GM21723 (cell line): ENCODE results near the gene DYNLT1.
A peak's percentile ranks its signal among the peaks of the same experiment; 100 is the strongest.
"Not testable (repeated sequence)": the region's sequence is repeated elsewhere in the genome, so short reads cannot be mapped to it uniquely, and the experiment has no call there.

ENCODE experiments used
- ATAC-seq: cut with Tn5 transposase; IDR thresholded peaks from one replicate; pipeline ENCODE4 v1.9.1; 2021; ENCODE audit warnings: mild to moderate bottlenecking, moderate library complexity; ENCODE audit not compliant: unreplicated experiment

Gene DYNLT1

DNA sequence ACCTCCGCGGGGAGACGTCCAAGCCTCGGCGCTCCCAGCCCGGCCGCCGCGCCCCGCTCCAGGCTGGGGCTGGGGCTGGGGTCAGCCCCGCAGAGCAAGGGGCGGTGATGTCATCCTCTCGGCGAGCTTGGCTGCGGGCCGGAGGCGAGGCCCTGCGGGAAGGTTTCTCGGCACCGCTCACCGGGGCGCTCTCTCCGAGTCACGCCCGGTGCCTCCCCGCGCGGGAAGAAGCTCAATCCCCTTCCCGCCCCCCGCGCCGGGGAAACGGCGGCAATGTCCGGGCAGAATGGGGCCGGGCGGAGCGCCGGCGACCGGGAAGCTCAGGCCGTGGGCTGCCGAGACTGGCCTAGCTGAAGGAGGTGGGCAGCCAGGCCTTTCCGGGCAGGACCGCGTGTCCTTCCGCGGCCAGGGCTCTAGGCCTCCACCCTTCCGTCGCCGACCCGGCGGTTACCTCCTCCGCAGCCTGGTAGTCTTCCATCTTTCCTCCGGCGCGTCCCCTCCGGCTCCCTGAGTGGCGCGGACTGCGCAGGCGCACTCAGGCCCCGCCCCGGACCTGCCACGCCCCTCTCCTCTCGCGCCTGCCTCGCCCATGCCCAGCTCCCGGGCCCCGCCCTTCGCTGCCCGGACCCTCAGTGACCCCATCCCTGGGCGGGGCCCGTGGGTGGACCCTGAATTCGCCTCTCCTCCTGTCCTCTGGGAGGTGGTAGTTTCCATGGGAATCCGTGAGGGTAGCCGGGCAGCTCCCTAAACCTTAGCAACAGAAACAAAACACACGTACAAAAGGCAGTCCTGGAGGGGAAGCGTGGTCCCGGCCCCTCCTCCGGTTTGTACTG, at the start of gene DYNLT1:
Gene DYNLT1 (minus strand): TSS at position 513 of the 833 bp plus-strand sequence. CDS start 35 bp downstream, at position 478.
- ATAC-seq = peak; percentile 62

DNA sequence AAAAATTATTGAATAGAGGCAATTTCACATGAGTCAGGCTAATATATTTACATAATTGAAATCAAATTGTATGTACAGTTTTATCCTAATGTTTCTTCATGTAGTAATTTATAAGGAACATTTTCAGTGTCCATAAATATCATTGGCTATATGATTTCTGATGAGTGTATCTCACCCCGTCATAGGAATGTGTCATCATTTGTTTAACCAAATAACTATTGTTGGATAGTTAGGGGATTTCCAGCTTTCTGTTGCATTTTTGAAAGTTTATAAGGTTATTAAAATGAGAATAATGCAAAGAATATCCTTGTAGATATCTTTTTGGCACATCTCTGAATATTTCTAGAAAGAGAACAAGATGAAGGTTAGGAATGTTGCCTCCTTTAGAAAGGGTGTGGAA, 44.3 kb upstream of the DYNLT1 start:
- ATAC-seq = no peak

- no peak for ATAC-seq
Observed at GRCh38 chr6:158687506-158687905, 43.0 kb upstream of the DYNLT1 start.

DNA sequence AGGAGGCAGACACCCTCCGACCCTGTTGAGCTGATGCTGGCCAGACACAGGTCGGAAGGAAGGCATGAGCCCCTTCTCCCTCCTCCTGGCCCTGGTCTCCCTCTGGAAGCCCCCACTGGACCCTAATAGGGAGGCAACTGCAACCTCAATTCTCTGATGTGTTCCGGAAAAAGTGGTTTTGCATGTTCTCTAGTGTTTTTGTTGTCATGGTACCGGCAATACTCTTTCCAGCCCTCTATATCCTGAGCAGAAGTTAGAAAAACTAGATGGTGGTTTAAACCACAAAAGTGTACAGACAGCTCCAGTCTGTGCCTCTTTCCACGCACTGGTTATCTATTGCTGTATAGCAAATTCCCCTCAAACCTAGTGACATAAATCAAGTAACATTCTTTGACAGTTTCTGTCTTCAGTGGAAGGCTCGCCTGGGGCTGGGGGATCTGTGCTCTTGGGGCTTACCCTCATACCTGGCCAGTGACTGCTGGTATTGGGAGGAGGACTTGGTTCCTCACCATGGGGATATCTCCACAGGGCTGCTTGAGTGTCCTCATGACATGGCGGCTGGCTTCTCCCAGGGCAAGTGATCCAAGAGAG, 42.3 kb upstream of the DYNLT1 start:
- ATAC-seq = peak; percentile 81

- ATAC-seq = no peak
Observed at GRCh38 chr6:158686311-158686710, 41.8 kb upstream of the DYNLT1 start.

- ATAC-seq = no peak
Observed at GRCh38 chr6:158684745-158685324, 40.3 kb upstream of the DYNLT1 start.

- no peak for ATAC-seq
Observed at GRCh38 chr6:158684311-158684710, 39.8 kb upstream of the DYNLT1 start.

DNA sequence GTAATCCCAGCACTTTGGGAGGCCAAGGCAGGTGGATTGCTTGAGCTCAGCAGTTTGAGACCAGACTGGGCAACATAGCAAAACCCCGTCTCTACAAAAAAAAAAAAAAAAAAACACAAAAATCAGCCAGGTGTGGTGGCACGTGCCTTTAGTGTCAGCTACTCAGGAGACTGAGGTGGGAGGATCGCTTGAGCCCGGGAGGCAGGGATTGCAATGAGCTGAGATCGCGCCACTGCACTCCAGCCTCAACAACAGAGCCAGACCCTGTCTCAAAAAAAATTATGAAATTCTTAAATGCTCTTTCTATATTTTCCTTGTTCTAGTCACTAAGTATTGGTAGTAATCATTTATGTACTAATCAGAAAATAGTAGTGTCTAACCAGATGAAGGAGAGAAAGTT, 35.9 kb upstream of the DYNLT1 start:
- ATAC-seq = no peak

DNA sequence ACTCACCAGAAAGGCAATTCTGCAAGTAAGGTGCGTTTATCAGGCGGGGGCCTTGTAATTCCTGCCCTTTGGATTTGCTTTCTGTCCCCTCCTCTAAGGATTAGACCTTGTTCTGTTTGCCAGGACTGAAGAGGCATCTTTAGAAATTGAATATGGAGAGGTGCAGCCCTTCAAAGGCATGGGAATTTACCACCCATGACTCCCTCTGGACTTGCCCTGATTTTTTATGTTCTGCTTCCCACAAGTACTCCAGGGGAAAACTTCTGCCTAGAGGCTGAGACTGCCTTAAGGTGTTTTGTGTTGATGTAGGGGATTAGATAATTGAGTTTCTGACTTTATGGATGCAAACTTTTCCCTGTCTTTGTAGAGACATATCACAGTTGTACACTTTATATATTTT, 35.5 kb upstream of the DYNLT1 start:
- no peak for ATAC-seq

- no peak for ATAC-seq
Observed at GRCh38 chr6:158677906-158678578, 33.5 kb upstream of the DYNLT1 start.

GRCh38 chr6:158677094-158677493, 32.6 kb upstream of the DYNLT1 start:
- not testable (repeated sequence) for ATAC-seq

DNA sequence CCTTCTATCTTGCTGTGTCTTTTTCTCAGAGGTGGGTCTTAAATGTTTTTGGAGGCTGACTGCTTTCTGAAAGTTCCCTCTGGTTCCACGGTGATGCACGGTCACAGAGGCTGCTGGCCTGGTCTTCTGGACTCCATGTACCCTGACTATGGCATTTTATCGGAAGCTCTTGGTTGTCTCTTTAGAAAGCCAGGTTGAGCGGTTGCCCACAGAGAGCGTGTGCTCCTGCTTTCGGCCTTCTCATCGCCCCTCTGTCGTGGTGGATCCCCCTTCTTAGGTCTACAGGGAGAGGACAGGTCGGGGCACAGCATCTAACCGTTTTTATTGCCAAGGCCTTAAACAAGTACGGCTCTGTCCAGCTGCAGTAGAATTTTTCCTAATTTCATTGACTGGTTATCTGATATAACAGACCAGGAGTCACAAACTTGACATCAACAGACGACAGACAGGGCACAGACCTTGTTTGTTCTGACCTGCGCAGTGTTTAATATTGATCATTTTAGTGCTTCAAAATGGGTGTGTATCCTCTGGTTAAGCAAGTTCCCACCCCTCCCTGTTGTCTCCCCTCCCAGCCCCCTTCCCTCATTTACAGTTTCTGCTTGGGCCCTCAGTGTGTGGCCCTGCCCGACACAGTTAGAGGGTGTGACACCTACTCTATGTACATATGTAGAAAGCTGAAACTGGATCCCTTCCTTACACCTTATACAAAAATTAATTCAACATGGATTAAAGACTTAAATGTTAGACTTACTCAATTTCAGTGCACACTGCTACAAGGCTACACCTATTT, 30.0 kb upstream of the DYNLT1 start:
- no peak for ATAC-seq

DNA sequence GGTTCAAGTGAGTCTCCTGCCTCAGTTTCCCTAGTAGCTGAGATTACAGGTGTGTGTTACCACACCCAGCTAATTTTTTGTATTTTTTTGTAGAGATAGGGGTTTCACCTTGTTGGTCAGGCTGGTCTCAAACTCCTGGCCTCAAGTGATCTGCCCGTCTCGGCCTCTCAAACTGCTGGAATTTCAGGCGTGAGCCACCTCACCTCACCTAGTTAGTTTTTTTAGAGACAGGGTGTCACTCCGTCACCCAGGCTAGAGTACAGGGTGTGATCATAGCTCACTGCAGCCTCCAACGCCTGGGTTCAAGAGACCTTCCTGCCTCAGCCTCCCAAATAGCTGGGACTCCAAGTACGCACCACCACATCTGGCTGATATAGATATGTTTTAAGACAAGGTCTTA, 28.2 kb upstream of the DYNLT1 start:
- ATAC-seq = no peak

DNA sequence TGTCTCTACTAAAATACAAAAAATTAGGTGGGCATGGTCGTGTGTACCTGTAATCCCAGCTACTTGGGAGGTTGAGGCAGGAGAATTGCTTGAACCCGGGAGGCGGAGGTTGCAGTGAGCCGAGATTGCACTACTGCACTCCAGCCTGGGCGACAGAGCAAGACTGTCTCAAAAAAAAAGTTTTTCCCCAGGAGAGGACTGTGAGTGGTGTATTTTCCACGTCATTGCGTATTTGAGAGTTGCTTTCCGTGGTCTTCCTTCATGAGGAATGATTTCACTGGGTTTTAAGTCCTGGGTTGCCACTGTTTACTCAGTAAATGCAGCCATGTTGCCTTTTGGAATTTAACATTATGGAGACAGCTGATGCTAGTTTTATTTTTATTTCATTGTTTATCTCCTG, 27.6 kb upstream of the DYNLT1 start:
- ATAC-seq = not testable (repeated sequence)

DNA sequence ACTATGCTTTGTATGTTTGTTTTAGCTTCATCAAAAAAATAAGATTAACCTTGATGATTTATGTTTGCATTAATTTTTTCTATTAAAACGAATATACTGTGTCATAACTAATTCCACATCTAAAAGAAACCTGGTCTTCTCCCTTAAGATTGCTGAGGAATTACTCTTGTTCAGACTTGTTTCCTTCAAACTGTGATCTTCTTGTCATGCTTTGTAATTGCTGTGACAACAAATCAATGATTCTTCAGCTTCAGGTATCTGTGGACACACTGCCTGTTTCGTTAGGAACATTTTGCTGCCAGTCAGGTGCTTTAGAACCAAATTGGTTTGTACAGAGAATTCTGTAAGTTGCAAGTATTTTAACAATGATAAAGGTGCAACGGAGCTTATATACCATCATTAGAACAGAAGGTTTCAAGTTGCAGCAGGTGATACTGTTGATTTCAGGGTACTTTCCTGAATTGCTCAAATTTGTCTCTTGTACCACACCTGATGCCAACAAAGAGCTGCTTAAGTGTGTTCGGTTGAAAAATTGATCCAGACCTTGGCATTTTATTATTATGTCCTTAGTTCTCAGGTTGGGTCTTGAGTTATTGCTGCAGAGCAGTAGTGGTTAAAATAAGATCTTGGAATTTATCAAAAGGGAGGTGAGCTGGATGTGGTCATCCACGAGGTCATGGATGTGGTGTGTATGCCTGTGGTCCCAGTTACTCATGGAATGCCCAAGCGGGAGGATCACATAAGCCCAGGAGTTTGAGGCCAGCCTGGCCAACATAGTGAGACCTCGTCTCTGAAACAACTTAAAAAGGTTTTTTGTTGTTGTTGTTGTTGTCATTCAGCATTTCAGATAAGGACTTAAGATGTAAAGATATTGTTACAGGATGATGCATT, 24.8 kb upstream of the DYNLT1 start:
- no peak for ATAC-seq

- ATAC-seq = no peak
Observed at GRCh38 chr6:158668707-158669103, 24.2 kb upstream of the DYNLT1 start.

GRCh38 chr6:158667360-158667981, 22.9 kb upstream of the DYNLT1 start:
- ATAC-seq = no peak

DNA sequence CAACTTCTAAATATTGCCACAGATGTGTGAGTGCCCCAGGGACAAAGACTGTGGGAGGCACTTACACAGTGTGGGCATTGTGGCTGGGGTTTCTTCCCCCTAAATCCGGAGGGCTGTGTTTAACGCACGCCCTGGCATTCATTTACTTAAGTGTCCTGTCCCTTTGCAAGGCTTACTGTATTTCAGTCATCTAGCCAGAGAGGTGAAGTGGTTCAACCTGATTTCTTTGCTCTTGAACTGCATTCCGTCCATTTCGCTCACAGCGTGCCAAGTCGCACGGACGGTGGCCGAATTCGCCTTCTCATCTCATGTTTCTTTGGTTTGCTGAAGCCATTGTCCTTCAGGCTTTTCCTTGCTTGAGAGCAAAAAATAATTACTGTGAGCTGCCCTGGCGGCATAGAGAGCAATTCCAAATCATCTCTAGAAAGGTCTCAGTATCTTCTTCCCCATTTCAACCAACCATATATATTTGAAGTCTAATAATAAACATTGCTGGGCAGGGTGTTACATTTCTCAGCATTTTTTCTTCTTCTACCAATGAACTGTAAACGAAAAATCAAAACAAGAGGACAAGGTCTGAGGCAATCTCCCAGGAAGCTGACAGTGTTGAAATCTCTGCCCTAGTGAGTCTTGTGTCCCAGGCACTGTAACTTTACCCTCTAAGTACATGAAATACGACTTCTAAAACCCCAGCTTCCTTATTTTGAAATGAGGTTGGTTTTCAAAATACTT, 22.3 kb upstream of the DYNLT1 start:
- no peak for ATAC-seq

DNA sequence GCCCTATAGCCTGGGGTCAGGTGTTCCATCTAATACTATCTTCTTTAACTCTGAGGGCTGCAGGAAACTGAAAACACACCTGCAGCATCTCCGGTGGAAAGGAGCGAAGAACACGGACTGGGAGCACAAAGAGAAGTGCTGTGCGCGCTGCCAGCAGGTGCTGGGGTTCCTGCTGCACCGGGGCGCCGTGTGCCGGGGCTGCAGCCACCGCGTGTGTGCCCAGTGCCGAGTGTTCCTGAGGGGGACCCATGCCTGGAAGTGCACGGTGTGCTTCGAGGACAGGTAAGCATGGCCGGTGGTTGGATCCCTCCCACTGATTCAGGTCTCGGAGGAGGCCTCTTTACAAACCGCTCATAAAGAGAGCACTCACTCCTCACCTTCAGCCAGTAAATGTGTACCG, 20.8 kb upstream of the DYNLT1 start:
- ATAC-seq = no peak
